Mucosa of descending colon (tissue), 3 donors: ENCODE measurements around the gene STAM. TPM values are rescaled to one million over a fixed set of nuclear protein-coding genes. Genes with fewer than 3 reads are reported as not detected.

Experiments used
- ATAC-seq: fragments of 200-7000 bp; cut with Tn5 transposase; one replicate; pipeline ENCODE4 v1.9.1; 2020; ENCODE audit warnings: mild to moderate bottlenecking, moderate library complexity
- DNase-seq, 3 donors: peaks; one replicate each; pipeline ENCODE4 v3.0.0-alpha.2; 2020
- H3K36me3 ChIP-seq: fragments of 200-600 bp; one replicate; pipeline ENCODE4 v1.8.0; 2021; ENCODE audit warnings: low read depth, mild to moderate bottlenecking
- H3K4me1 ChIP-seq: fragments of 200-600 bp; one replicate; pipeline ENCODE4 v1.8.0; 2021; ENCODE audit warnings: low read depth, mild to moderate bottlenecking
- H3K4me3 ChIP-seq: fragments of 200-600 bp; one replicate; pipeline ENCODE4 v1.8.0; 2021; ENCODE audit warnings: mild to moderate bottlenecking
- H3K9me3 ChIP-seq: fragments of 200-600 bp; one replicate; pipeline ENCODE4 v1.8.0; 2021; ENCODE audit warnings: mild to moderate bottlenecking
- intact Hi-C, 2 donors: fragments of 100-400 bp; cut with DNase I in 1 of 2; cut with micrococcal nuclease in 1 of 2; formaldehyde crosslinking; loops; one replicate each; pipeline versions ENCODE4 v1.11.0 to v1.11.1; 2022; cut with DNase I, micrococcal nuclease
- total RNA-seq, 3 donors: library from RNA; stranded (reverse); fragmentation: NEBNext Ultra II Directional in 2 of 3; extraction: Animal tissue kit (Norgen Biotek cat#: 25700) in 2 of 3; gene quantifications; one replicate each; pipeline versions ENCODE4 v1.2.1 to v1.2.4, GENCODE V29; 2021 to 2023
- TF ChIP-seq, protein P1 (sequence below): fragments of 200-600 bp; IDR thresholded peaks from one replicate; pipeline ENCODE4 v1.8.0; 2022; ENCODE audit warnings: antibody characterized with exemption, mild to moderate bottlenecking
- donor health status: DM: no; HTN: no; CAD: no; lungs with moderate emphysema.
- donor health status: DM: no; HTN: no; CAD: no.
- donor health status: DM: no; HTN: yes; CAD: no.

The STAM gene
- total RNA-seq, 3 donors from 2014 or later: 16.4 to 17.8 (median 17.6) TPM

DNA sequence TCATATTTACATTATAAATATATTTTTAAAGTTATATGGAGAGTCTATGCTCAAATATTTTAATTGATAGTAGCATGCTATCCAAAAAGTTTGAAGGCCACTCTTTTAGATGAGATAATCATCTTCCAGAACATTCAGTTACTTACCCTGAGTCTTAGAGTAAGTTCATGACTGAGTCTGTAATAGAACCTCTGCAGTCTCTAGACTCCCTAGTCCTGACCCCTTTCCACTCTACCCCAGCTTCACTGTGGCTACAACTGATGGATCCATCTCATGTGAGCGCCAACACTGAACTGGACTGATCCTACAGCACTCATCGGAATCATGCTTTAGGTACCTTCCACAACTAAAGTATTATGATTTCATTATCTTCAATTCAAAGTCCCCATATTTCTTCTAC, 36.9 kb upstream of the STAM start:
- Histone ChIP-seq H3K4me3 (no peak overlapping the region), H3K36me3 (no peaks in the 10 kb centered on the region), H3K4me1 (no peaks in the 10 kb centered on the region), H3K9me3 (no peaks in the 10 kb centered on the region)
- no peak for ATAC-seq
- no peak for DNase-seq
- TF ChIP-seq, protein P1, sequence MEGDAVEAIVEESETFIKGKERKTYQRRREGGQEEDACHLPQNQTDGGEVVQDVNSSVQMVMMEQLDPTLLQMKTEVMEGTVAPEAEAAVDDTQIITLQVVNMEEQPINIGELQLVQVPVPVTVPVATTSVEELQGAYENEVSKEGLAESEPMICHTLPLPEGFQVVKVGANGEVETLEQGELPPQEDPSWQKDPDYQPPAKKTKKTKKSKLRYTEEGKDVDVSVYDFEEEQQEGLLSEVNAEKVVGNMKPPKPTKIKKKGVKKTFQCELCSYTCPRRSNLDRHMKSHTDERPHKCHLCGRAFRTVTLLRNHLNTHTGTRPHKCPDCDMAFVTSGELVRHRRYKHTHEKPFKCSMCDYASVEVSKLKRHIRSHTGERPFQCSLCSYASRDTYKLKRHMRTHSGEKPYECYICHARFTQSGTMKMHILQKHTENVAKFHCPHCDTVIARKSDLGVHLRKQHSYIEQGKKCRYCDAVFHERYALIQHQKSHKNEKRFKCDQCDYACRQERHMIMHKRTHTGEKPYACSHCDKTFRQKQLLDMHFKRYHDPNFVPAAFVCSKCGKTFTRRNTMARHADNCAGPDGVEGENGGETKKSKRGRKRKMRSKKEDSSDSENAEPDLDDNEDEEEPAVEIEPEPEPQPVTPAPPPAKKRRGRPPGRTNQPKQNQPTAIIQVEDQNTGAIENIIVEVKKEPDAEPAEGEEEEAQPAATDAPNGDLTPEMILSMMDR: no peak
- intact Hi-C loops: loop anchor here (5.0 to 10.0 kb wide), 2 partner anchors 138 to 140 kb away; no protein-coding TSS in a partner anchor

- intact Hi-C loops: loop anchor here (5.0 to 10.0 kb wide), 2 partner anchors 137 to 140 kb away; no protein-coding TSS in a partner anchor
- H3K4me3 ChIP-seq: no peak overlapping the region
- peak; percentile 80 for ATAC-seq
- peak in 1 of 3 donors; percentile 24 for DNase-seq
- H3K9me3 ChIP-seq: no peaks in the 10 kb centered on the region
- H3K36me3 ChIP-seq: no peaks in the 10 kb centered on the region
- no peaks in the 10 kb centered on the region for H3K4me1 ChIP-seq
- TF ChIP-seq, protein P1: peak; percentile 66
These were observed 36.2 kb upstream of the STAM start for GRCh38 chr10:17607603-17608332.

DNA sequence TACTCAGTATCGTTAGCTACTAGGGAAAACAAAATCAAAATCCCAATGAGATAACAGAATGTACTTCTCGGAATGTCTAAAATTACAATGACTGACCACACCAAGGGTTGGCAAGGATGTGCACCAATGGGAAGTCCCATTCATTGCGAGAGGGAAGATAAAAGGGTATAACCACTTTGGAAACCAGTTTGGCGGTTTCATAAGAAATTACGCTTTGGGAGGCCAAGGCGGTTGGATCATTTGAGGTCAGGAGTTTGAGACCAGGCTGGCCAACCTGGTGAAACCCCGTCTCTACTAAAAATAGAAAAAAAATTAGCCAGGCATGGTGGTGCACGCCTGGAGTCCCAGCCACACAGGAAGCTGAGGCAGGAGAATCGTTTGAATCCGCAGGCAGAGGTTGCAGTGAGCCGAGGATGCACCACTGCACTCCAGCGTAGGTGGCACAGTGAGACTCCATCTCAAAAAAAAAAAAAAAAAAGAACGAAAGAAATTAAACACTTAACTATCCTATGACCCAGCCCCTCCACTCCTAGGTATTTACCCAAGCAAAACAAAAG, 34.4 kb upstream of the STAM start:
- no peaks in the 10 kb centered on the region for H3K9me3 ChIP-seq
- TF ChIP-seq, protein P1: no peak
- H3K36me3 ChIP-seq: no peaks in the 10 kb centered on the region
- no peak for ATAC-seq
- H3K4me1 ChIP-seq: no peaks in the 10 kb centered on the region
- intact Hi-C loops: loop anchor here (5.0 to 10.0 kb wide), 2 partner anchors 135 to 138 kb away; no protein-coding TSS in a partner anchor
- no peak overlapping the region for H3K4me3 ChIP-seq
- DNase-seq: no peak

- peaks cover 10% of the 10 kb centered on the region for H3K4me1 ChIP-seq
- intact Hi-C loops: no loop called here
- H3K4me3 ChIP-seq: peak overlapping the region; percentile 46
- ATAC-seq: peak; percentile 82
- peak; percentile 59 to 73 (median 63) for DNase-seq
- H3K9me3 ChIP-seq: no peaks in the 10 kb centered on the region
- H3K36me3 ChIP-seq: no peaks in the 10 kb centered on the region
- TF ChIP-seq, protein P1: no peak
These were observed 27.4 kb upstream of the STAM start for GRCh38 chr10:17616403-17617030.

- intact Hi-C loops: no loop called here
These were observed 26.7 kb upstream of the STAM start, which contains the start of gene HACD1 for GRCh38 chr10:17617031-17617911. TSS of gene HACD1 (minus strand) at chr10:17617374. CDS start at chr10:17617339, 35 bp downstream.

More at GRCh38 chr10:17617031-17617911, 26.7 kb upstream of the STAM start, which contains the start of gene HACD1:
- DNase-seq (peak; percentile 64 to 78 (median 74)), ATAC-seq (peak; percentile 86)
- Histone ChIP-seq H3K36me3 (no peaks in the 10 kb centered on the region), H3K4me3 (peak within 1 kb of the TSS; percentile 46), H3K9me3 (no peaks in the 10 kb centered on the region), H3K4me1 (peaks cover 10% of the 10 kb centered on the region)
- TF ChIP-seq, protein P1: no peak
